H1 (cell line): ENCODE data around the gene TRPM6. TPM values are rescaled to one million over a fixed set of nuclear protein-coding genes. Genes with fewer than 3 reads are reported as not detected.

ENCODE experiments used
- CTCF ChIA-PET: fragments of 300-600 bp; sonication (Branson Sonifier 250); formaldehyde crosslinking; loops from one replicate; lab custom pipeline; 2021; ENCODE audit not compliant: partially characterized antibody; lab: Charles Lee
- POLR2A ChIA-PET: fragments of 300-600 bp; sonication (Branson Sonifier 250); formaldehyde crosslinking; loops from one replicate; lab custom pipeline; 2021; ENCODE audit warnings: inconsistent platforms; ENCODE audit not compliant: partially characterized antibody; lab: Charles Lee
- DNase-seq, 2 experiments: peaks; one replicate each; pipeline versions ENCODE4 v3.0.0 to v3.0.0-alpha.2; 2010 to 2022; ENCODE audit warnings: low spot score in 2 of 2, low read depth in 1 of 2, mixed read lengths in 1 of 2
- FAIRE-seq: peaks from 2 replicates; lab custom pipeline; 2011; peaks lifted over from hg19 to GRCh38; lab: Jason Lieb, UNC
- H2AFZ ChIP-seq: 2 replicates; pipeline ENCODE4 v1.8.1; 2012; ENCODE audit warnings: low read length, inconsistent platforms
- H2AK5ac ChIP-seq: 2 replicates; pipeline ENCODE4 v1.6.1; 2013; ENCODE audit warnings: low read depth, low read length
- H2BK120ac ChIP-seq: replicated peaks from 2 replicates; pipeline ENCODE3; 2013; ENCODE audit warnings: low read depth, low read length, inconsistent platforms
- H2BK12ac ChIP-seq: 2 replicates; pipeline ENCODE4 v1.6.1; 2013; ENCODE audit warnings: low read depth, low read length
- H2BK15ac ChIP-seq: 2 replicates; pipeline ENCODE4 v1.6.1; 2013; ENCODE audit warnings: low read length
- H2BK20ac ChIP-seq: 2 replicates; pipeline ENCODE4 v1.6.1; 2013; ENCODE audit warnings: low read length
- H2BK5ac ChIP-seq: 2 replicates; pipeline ENCODE4 v1.6.1; 2013; ENCODE audit warnings: low read depth, low read length
- H3K14ac ChIP-seq: 2 replicates; pipeline ENCODE4 v1.6.1; 2013; ENCODE audit warnings: inconsistent platforms; ENCODE audit not compliant: insufficient read length
- H3K18ac ChIP-seq: 2 replicates; pipeline ENCODE4 v1.6.1; 2013; ENCODE audit warnings: low read length; ENCODE audit errors: extremely low read depth
- H3K23ac ChIP-seq: 2 replicates; pipeline ENCODE4 v1.6.1; 2013; ENCODE audit warnings: inconsistent platforms; ENCODE audit not compliant: insufficient read length
- H3K23me2 ChIP-seq: 2 replicates; pipeline ENCODE4 v1.6.1; 2013; ENCODE audit warnings: low read depth, low read length
- H3K27ac ChIP-seq: 2 replicates; pipeline ENCODE4 v1.6.1; 2011; ENCODE audit warnings: low read depth, low read length, inconsistent platforms
- H3K27me3 ChIP-seq, 4 experiments: replicated peaks in 1 of 4; 1 replicate in 1 of 4; 2 replicates in 3 of 4; pipeline versions ENCODE4 v1.6.1 to v1.8.1; 2011 to 2013; ENCODE audit warnings: low read length in 3 of 4, mild to moderate bottlenecking in 3 of 4, inconsistent platforms in 2 of 4, mixed read lengths in 2 of 4, moderate library complexity in 1 of 4; ENCODE audit not compliant: control insufficient read depth in 3 of 4, insufficient read depth in 3 of 4; ENCODE audit errors: extremely low read depth in 1 of 4
- H3K36me3 ChIP-seq, 4 experiments: 2 replicates each; pipeline versions ENCODE4 v1.6.1 to v1.8.1; 2011 to 2013; ENCODE audit warnings: mild to moderate bottlenecking in 4 of 4, low read length in 3 of 4, moderate library complexity in 2 of 4, control low read depth in 1 of 4, inconsistent platforms in 1 of 4; ENCODE audit not compliant: insufficient read depth in 4 of 4, control insufficient read depth in 2 of 4
- H3K4ac ChIP-seq: replicated peaks from 2 replicates; pipeline ENCODE3; 2013; ENCODE audit warnings: low read length, low read depth, mixed read lengths, inconsistent platforms; ENCODE audit not compliant: insufficient read length
- H3K4me1 ChIP-seq, 4 experiments: replicated peaks in 1 of 4; 1 replicate in 1 of 4; 2 replicates in 3 of 4; pipeline versions ENCODE4 v1.6.1 to v1.8.1; 2011 to 2013; ENCODE audit warnings: low read length in 3 of 4, inconsistent platforms in 2 of 4, mixed read lengths in 1 of 4; ENCODE audit not compliant: insufficient read depth in 4 of 4, control insufficient read depth in 3 of 4
- H3K4me2 ChIP-seq, 2 experiments: 2 replicates each; pipeline versions ENCODE4 v1.6.1 to v1.8.1; 2011 to 2013; ENCODE audit warnings: low read depth in 2 of 2, low read length in 2 of 2, control low read depth in 1 of 2, inconsistent platforms in 1 of 2, mild to moderate bottlenecking in 1 of 2; ENCODE audit not compliant: insufficient read depth in 1 of 2
- H3K4me3 ChIP-seq, 4 experiments: fragments of 200-600, 300-600 bp in 1 of 4; sonication (generic), shearing (Covaris generic), sonication (Bioruptor Twin) in 1 of 4; 2 replicates each; pipeline versions ENCODE4 v1.5.1 to v1.8.1; 2011 to 2016; ENCODE audit warnings: low read length in 4 of 4, low read depth in 3 of 4, control low read depth in 2 of 4, inconsistent platforms in 2 of 4, mild to moderate bottlenecking in 2 of 4, mixed read lengths in 1 of 4, moderate library complexity in 1 of 4; ENCODE audit not compliant: insufficient read depth in 2 of 4; ENCODE audit errors: extremely low read depth in 1 of 4
- H3K56ac ChIP-seq: replicated peaks from 2 replicates; pipeline ENCODE3; 2013; ENCODE audit warnings: low read depth, mild to moderate bottlenecking, mixed read lengths, low read length, inconsistent platforms; ENCODE audit not compliant: insufficient read length
- H3K79me1 ChIP-seq: 2 replicates; pipeline ENCODE4 v1.6.1; 2013; ENCODE audit warnings: low read depth, low read length, control low read depth
- H3K79me2 ChIP-seq, 2 experiments: 2 replicates each; pipeline versions ENCODE4 v1.6.1 to v1.8.1; 2012 to 2013; ENCODE audit warnings: low read length in 2 of 2, mild to moderate bottlenecking in 2 of 2, inconsistent platforms in 1 of 2; ENCODE audit not compliant: insufficient read depth in 2 of 2, control insufficient read depth in 1 of 2
- H3K9ac ChIP-seq, 4 experiments: replicated peaks in 1 of 4; 1 replicate in 1 of 4; 2 replicates in 3 of 4; pipeline versions ENCODE4 v1.6.1 to v1.8.1; 2011 to 2013; ENCODE audit warnings: low read depth in 3 of 4, low read length in 3 of 4, control low read depth in 2 of 4, mild to moderate bottlenecking in 2 of 4, moderate library complexity in 2 of 4, inconsistent platforms in 1 of 4; ENCODE audit errors: extremely low read depth in 1 of 4
- H3K9me3 ChIP-seq, 2 experiments: 2 replicates each; pipeline versions ENCODE4 v1.6.1 to v1.8.1; 2012 to 2013; ENCODE audit warnings: mild to moderate bottlenecking in 2 of 2, moderate library complexity in 2 of 2, control low read depth in 1 of 2, inconsistent platforms in 1 of 2, low read depth in 1 of 2, low read length in 1 of 2, mixed read lengths in 1 of 2; ENCODE audit not compliant: insufficient read depth in 2 of 2
- H4K20me1 ChIP-seq, 2 experiments: replicated peaks in 1 of 2; 2 replicates each; pipeline versions ENCODE3 to v1.8.1; 2011 to 2013; ENCODE audit warnings: inconsistent platforms in 2 of 2, low read length in 2 of 2, mild to moderate bottlenecking in 1 of 2; ENCODE audit not compliant: insufficient read depth in 2 of 2, control insufficient read depth in 1 of 2
- H4K5ac ChIP-seq: 2 replicates; pipeline ENCODE4 v1.6.1; 2013; ENCODE audit warnings: low read length, low read depth, mixed read lengths, inconsistent platforms; ENCODE audit not compliant: insufficient read length
- H4K8ac ChIP-seq: 2 replicates; pipeline ENCODE4 v1.8.0; 2013; ENCODE audit warnings: mild to moderate bottlenecking, moderate library complexity, low read length, inconsistent platforms; ENCODE audit not compliant: insufficient read depth; ENCODE audit errors: extremely low read depth
- H4K91ac ChIP-seq: replicated peaks from 2 replicates; pipeline ENCODE3; 2013; ENCODE audit warnings: low read length, mixed read lengths, inconsistent platforms; ENCODE audit not compliant: insufficient read length
- SP2 ChIP-seq: IDR thresholded peaks from 2 replicates; pipeline ENCODE4 v1.6.1; 2012; ENCODE audit warnings: mild to moderate bottlenecking, low read length, inconsistent platforms
- WGBS, 2 experiments: shearing (Covaris generic) in 1 of 2; methylation state at CpG; one replicate each; pipeline versions ENCODE4 v1.1.6 to v1.1.7; 2013 to 2015; ENCODE audit warnings: low lambda C conversion rate in 2 of 2, mixed read lengths in 2 of 2, inconsistent platforms in 1 of 2, low coverage in 1 of 2, missing lambda C conversion rate in 1 of 2; ENCODE audit not compliant: insufficient replicate concordance in 2 of 2, insufficient coverage in 1 of 2, insufficient read length in 1 of 2; ENCODE audit errors: extremely low coverage in 1 of 2, missing lambda C conversion rate in 1 of 2; 5-methylcytosine and 5-hydroxymethylcytosine counted together
- polyA plus RNA-seq, 7 experiments: library from polyadenylated mRNA; depleted of rRNA in 3 of 7; stranded (reverse) in 5 of 7; unstranded in 2 of 7; fragments of >200 nt in 5 of 7; fragments of 200-250 nt in 2 of 7; gene quantifications; 1 replicate in 5 of 7; 2 replicates in 1 of 7; 4 replicates in 1 of 7; pipeline versions ENCODE4 v1.2.1 to v1.2.3, GENCODE V29; 2011 to 2013; ENCODE audit warnings: missing spikeins in 2 of 7, mixed read lengths in 2 of 7
- total RNA-seq: library from RNA; stranded (reverse); fragmentation: NEBNext Ultra II Directional; extraction: Animal tissue kit (Norgen Biotek cat#: 25700); gene quantifications from 2 replicates; pipeline ENCODE4 v1.2.1, GENCODE V29; 2021

Gene TRPM6
- total and polyA plus RNA-seq, 2 of the 8 experiments (the other 6 are each of a cell fraction or from before 2014, with no cell fraction given), result 0.45 to 1.5 TPM

DNA sequence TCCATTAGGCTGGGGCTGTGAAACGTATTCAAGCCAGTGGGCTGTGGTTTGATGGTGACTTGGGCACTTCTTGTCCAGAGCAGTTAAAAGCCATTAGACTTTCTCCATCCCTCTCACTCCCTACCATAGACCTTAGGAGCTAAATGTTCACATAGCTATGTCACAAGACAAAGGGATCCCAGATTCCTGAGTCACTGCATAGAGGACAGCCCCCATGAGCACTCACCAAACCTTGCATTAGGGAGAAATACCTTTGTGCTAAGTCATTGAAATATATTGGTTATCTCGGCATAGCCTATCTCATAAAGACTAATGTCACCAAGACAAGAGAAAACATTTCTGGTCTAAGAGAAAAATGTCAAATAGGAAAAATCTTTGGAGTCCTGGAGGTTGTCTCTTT is 104.3 kb downstream of the TRPM6 start:
- no peaks in the 10 kb centered on the region for H3K79me1 ChIP-seq
- DNase-seq, result no peak
- H3K23me2 ChIP-seq, result no peaks in the 10 kb centered on the region
- no peak overlapping the region for H3K14ac ChIP-seq
- CTCF ChIA-PET, result interaction anchor here (0.8 to 5.6 kb wide), 5 partner anchors 9 to 293 kb away, joined by 3 to 39 read pairs (median 3); no protein-coding TSS in a partner anchor
- no peak overlapping the region for H3K9ac ChIP-seq
- no peak overlapping the region for H2BK5ac ChIP-seq
- no peak for TF ChIP-seq SP2
- H3K56ac ChIP-seq, result no peak overlapping the region
- no peak overlapping the region for H2BK12ac ChIP-seq
- H3K18ac ChIP-seq, result no peak overlapping the region
- POLR2A ChIA-PET, result interaction anchor here (1.1 kb wide), 1 partner anchor 245 kb away, joined by 4 read pairs; the partner anchor contains the start of gene CARNMT1
- H2AK5ac ChIP-seq, result no peak overlapping the region
- H3K4me3 ChIP-seq, result no peak overlapping the region
- H3K9me3 ChIP-seq, result no peaks in the 10 kb centered on the region; a peak in 1 of 4 replicates
- no peak overlapping the region for H2BK120ac ChIP-seq
- no peaks in the 10 kb centered on the region for H3K79me2 ChIP-seq
- no peaks in the 10 kb centered on the region for H3K4me1 ChIP-seq
- no peak overlapping the region for H3K4me2 ChIP-seq
- H3K27me3 ChIP-seq, result no peaks in the 10 kb centered on the region
- 90% methylated on average over 2 of the region's 2 CpGs; no CpG with 5 or more reads in 1 of the 2 experiments for WGBS, 2 experiments
- no peak for FAIRE-seq
- no peak overlapping the region for H4K8ac ChIP-seq
- H4K91ac ChIP-seq, result no peak overlapping the region
- no peak overlapping the region for H2BK20ac ChIP-seq
- H3K4ac ChIP-seq, result no peak overlapping the region
- H2BK15ac ChIP-seq, result no peak overlapping the region
- no peak overlapping the region for H4K5ac ChIP-seq
- no peak overlapping the region for H3K23ac ChIP-seq
- no peak overlapping the region for H2AFZ ChIP-seq
- H3K36me3 ChIP-seq, result no peaks in the 10 kb centered on the region
- no peaks in the 10 kb centered on the region for H4K20me1 ChIP-seq
- H3K27ac ChIP-seq, result no peak overlapping the region
